GM12891 (cell line): Measurements from ENCODE around the gene NLRX1.
"Not testable (repeated sequence)": the region's sequence is repeated elsewhere in the genome, so short reads cannot be mapped to it uniquely, and the experiment has no call there.

Experiments used
- DNase-seq: peaks from one replicate; pipeline ENCODE4 v3.0.0; 2011; ENCODE audit warnings: low spot score; ENCODE audit not compliant: insufficient read length
- FAIRE-seq: peaks from 2 replicates; lab custom pipeline; 2011; peaks lifted over from hg19 to GRCh38; lab: Jason Lieb, UNC
- PAX5 ChIP-seq: IDR thresholded peaks from 2 replicates; pipeline ENCODE4 v1.6.1; 2011; ENCODE audit warnings: low read length, moderate library complexity, mild to moderate bottlenecking; ENCODE audit not compliant: insufficient read depth, severe bottlenecking
- POLR2A ChIP-seq: IDR thresholded peaks from 2 replicates; pipeline ENCODE4 v1.6.1; 2011; ENCODE audit warnings: low read depth, low read length, control low read depth
- POLR2AphosphoS5 ChIP-seq: IDR thresholded peaks from 2 replicates; pipeline ENCODE4 v1.6.1; 2011; ENCODE audit warnings: low read depth, low read length, control low read depth
- POU2F2 ChIP-seq: IDR thresholded peaks from 2 replicates; pipeline ENCODE4 v1.6.1; 2011; ENCODE audit warnings: low read depth, mild to moderate bottlenecking, control low read depth, low read length, moderate library complexity
- SPI1 ChIP-seq: IDR thresholded peaks from 2 replicates; pipeline ENCODE4 v1.6.1; 2011; ENCODE audit warnings: low read depth, low read length, control low read depth
- TAF1 ChIP-seq: IDR thresholded peaks from 2 replicates; pipeline ENCODE4 v1.6.1; 2011; ENCODE audit warnings: low read depth, low read length, control low read depth

Gene NLRX1

DNA sequence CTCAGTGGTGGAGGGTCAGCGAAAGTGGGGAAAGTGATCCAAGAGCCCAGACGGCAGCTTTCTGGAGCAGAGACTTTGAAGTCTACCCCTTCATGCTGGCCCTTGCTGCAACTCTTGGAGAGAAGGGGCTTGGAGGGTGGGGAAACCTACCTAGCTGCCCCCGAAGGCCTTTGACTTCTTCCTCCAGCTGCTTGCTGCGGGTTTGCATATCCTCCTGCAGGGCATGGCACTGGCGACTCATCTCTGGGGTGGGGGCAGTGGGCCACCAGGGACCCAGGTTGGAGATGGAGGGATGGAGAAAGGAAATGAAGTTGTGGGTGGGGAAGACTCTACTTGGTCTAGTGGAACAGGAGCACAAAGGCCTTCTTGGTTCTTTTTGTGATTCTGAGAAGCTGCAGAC, 24.5 kb downstream of the NLRX1 start:
- DNase-seq: no peak
- TF ChIP-seq SPI1 (no peak), TAF1 (no peak), POLR2A (no peak), PAX5 (no peak), POLR2AphosphoS5 (no peak), POU2F2 (no peak)
- no peak for FAIRE-seq

DNA sequence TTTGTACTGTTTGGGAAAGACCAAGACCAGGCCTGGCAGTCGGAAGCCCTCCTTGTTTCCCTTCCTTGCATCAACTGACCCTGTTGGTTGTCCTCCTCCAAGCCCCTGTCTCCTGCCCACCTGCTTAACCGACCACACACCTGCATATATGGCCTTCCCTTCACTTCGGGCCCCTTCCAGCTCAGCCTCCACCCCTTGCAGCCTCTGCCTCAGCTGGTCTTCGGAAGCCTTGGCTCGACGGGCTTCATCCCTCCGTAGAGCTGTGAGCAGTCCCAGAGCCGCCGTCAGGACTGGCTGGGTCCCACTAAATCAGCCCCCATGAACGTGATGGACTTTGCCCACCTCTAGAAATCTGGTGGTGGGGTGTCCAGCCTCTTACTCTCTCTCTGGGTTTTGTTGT, 25.1 kb downstream of the NLRX1 start:
- FAIRE-seq: no peak

DNA sequence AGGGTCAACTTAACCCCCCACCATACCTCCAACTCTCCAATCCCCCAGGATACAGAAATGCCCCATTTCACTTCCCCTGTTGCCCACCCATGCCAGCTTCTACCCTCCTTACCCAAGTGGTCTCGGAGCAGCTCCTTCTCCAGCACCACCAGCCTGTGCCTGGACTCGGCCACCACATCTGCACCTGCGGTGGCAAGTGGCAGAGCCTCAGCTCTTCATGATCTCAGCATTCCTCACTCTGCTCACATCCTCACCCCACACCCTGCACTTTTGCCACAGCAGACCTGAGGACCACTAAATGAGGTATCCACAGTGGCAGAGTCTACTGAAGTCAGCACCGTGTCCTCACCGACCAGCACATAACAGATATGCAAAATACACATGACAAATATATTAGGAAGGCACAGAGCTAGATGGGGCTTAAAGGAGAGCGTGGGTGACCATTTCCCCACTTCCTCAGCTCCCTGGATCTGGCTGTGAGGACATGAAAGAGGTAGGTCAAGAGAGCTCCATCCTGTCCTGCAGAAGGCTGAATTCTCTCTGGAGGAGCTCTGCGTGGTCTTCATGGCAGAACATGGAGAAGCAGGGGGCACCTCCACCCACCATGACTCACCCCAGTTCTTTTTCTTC, 26.4 kb downstream of the NLRX1 start:
- FAIRE-seq (no peak), DNase-seq (no peak)
- no peak for TF ChIP-seq SPI1
- no peak for TF ChIP-seq POLR2A
- no peak for TF ChIP-seq POLR2AphosphoS5
- TF ChIP-seq PAX5: no peak
- no peak for TF ChIP-seq POU2F2
- no peak for TF ChIP-seq TAF1

More for the DNA sequence above, 25.1 kb downstream of the NLRX1 start:
- no peak for DNase-seq
- TF ChIP-seq PAX5 (no peak), SPI1 (no peak)

DNA sequence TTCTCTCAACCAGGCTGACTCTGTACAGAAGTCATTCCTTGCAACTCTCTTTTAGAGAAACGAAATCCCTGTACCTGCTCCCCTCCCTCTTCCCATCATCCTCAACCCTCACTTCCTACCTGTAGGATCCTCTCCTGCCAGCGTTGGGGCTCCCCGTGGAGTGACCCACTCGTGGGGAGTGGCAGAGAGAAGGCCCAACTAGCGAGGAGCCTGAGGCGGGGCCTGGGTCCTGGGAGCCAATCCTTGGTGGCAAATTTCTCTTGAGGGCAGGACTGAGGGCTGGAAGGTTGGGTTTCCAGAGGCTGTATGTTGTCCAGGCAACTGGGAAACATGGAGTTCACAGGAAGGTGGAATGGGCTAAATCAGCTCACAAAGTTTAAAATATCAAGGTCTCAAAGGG, 27.2 kb downstream of the NLRX1 start:
- TF ChIP-seq POU2F2: no peak
- TF ChIP-seq SPI1: no peak
- no peak for TF ChIP-seq POLR2AphosphoS5
- TF ChIP-seq POLR2A: no peak
- no peak for TF ChIP-seq PAX5
- TF ChIP-seq TAF1: no peak
- DNase-seq: no peak
- FAIRE-seq: no peak

DNA sequence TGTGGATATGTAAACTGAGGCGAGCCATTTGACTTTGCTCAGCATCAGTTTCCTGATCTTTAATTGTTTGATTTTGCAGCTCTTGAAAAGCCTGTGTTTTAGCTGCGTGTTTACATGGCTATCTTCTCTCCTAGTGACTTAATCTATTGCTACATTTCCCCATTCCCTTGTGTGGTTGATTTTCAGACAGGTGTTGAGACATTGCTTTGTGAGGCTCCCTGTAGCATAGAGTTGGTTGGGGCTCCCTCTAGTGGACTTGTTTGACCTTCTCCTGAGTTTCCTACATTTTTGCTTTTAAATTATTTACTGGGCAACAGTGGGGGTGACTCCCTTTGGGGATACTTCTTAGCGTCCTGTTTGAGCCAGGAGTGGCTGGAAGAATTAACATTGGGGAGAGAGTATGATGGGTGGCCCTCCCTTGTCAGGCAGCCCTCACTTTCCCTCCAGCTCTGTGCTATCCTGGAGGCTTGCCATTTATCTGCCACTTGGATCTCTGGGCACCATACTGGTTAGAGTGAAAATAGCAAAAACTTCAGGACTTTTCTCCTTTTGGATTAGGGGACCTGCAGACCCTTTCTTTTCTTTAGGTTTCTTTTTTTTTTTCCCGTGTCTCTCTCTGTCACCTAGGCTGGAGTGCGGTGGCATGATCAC, 28.4 kb downstream of the NLRX1 start:
- DNase-seq (peak; percentile 67), FAIRE-seq (peak; percentile 93)

DNA sequence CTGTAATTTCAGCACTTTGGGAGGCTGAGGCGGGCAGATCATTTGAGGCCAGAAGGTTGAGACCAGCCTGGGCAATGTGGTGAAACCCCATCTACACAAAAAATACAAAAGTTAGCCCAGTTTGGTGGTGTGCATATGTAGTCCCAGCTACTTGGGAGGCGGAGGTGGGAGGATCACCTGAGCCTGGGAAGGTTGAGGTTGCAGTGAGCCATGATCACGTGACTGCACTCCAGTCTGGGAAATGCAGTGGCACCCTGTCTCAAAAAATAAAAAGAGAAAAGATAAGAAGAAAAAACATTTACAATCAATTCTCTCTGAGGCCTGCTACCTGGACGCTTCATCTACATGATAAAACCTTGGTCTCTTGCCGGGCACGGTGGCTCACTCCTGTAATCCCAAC, 30.4 kb downstream of the NLRX1 start:
- TF ChIP-seq PAX5 (no peak), POLR2AphosphoS5 (no peak), POU2F2 (no peak), POLR2A (no peak), TAF1 (no peak), SPI1 (no peak)
- DNase-seq (no peak), FAIRE-seq (no peak)

More for the DNA sequence above, 28.4 kb downstream of the NLRX1 start:
- TF ChIP-seq SPI1 (0 out of 2 replicates have a peak, but pooled peaks have one; percentile 11), POLR2AphosphoS5 (no peak)

DNA sequence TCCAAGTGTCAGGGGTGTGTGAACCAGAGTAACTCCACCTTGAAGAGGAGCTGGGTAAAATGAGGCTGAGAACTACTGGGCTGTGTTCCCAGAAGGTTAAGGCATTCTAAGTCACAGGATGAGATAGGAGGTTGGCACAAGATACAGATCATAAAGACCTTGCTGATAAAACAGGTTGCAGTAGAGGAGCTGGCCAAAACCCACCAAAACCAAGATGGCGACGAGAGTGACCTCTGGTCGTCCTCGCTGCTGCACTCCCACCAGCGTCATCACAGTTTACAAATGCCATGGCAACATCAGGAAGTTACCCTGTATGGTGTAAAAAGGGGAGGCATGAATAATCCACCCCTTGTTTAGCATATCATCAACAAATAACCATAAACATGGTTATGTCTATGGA, 32.7 kb downstream of the NLRX1 start:
- not testable (repeated sequence) for DNase-seq, FAIRE-seq

DNA sequence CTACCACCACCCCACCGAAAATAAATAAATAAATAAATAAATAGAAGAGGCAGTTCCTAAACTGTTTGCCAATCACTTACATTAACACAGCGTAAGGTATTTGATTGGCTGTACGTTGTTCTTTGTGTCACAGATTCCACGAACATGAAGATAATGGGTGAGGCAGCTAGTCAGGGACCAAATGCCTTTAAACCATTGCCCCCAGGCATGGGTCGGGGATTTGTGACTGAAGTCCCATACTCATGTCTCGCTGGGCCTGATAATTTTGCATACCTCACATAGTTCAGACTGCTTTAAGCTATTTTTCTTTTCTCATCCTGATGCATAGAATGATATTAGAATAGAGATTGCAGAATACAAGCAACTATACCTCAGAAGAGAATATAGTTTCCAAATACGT, 34.0 kb downstream of the NLRX1 start:
- TF ChIP-seq PAX5 (no peak), POLR2A (no peak), SPI1 (no peak), POLR2AphosphoS5 (no peak), TAF1 (no peak)
- no peak for DNase-seq
- no peak for FAIRE-seq

DNA sequence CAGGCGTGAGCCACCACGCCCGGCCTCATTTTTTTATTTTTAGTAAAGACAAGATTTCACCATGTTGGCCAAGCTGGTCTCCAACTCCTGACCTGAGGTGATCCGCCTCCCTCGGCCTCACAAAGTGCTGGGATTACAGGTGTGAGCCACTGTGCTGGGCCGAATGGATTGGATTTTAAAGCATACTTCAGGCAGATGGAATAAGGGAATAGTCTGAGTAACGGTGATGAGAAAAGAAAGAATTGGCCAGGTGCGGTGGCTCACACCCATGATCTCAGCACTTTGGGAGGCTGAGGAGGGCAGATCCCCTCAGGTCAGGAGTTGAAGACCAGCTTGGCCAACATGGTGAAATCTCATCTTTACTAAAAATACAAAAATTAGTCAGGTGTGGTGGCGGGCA, 35.5 kb downstream of the NLRX1 start:
- no peak for FAIRE-seq
- TF ChIP-seq POU2F2 (no peak), TAF1 (no peak), POLR2A (no peak), PAX5 (no peak), POLR2AphosphoS5 (no peak), SPI1 (no peak)
- no peak for DNase-seq

DNA sequence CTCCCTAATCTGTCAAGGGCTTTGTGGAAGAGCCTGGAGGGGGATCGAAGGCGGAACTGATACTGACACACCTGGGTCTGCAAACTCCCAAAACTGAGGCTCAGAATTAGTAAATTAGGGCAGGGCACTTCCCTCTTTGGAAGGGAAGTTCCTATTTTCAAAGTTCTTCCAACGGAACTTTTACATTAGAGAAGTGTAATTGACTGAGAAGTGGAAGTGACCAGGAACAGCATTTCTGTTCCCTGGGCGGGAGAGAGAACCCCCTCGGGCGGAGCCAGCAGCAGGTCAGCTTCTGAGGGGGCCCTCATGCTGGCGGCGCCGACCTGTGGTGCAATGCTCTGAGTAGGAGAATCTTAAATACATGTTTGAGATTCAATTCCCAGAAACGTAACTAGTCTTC, 36.6 kb downstream of the NLRX1 start:
- FAIRE-seq (no peak), DNase-seq (no peak)
- TF ChIP-seq SPI1 (peak; percentile 93), POU2F2 (no peak)
